RPMI8226 (cell line): ENCODE results near the gene URB2.
"Not testable (repeated sequence)": the region's sequence is repeated elsewhere in the genome, so short reads cannot be mapped to it uniquely, and the experiment has no call there.

Experiments used
- DNase-seq: peaks from one replicate; pipeline ENCODE4 v3.0.0-alpha.2; 2015

Gene URB2

GRCh38 chr1:229625915-229626831 lies at the start of gene URB2, which contains the start of gene TAF5L:
URB2 (plus strand) TSS chr1:229626247; CDS start chr1:229627634, 1,387 bp downstream.
TAF5L (minus strand) TSS chr1:229626122; CDS start chr1:229614482, 11,640 bp downstream.
- peak; percentile 97 for DNase-seq

GRCh38 chr1:229578168-229579058 lies 47.6 kb upstream of the URB2 start:
- DNase-seq, result no peak

GRCh38 chr1:229579059-229579673 lies 46.9 kb upstream of the URB2 start:
- DNase-seq, result peak; percentile 94

- DNase-seq, result no peak
Observed at GRCh38 chr1:229581485-229581884, 44.6 kb upstream of the URB2 start.

- no peak for DNase-seq
Observed at GRCh38 chr1:229582011-229582694, 43.9 kb upstream of the URB2 start.

GRCh38 chr1:229582715-229583114 lies 43.3 kb upstream of the URB2 start:
- no peak for DNase-seq

- no peak for DNase-seq
Observed at GRCh38 chr1:229585338-229585737, 40.7 kb upstream of the URB2 start.

GRCh38 chr1:229590119-229590518 lies 35.9 kb upstream of the URB2 start:
- DNase-seq, result no peak

GRCh38 chr1:229593800-229594199 lies 32.2 kb upstream of the URB2 start:
- DNase-seq, result no peak

- no peak for DNase-seq
Observed at GRCh38 chr1:229594227-229595008, 31.6 kb upstream of the URB2 start.

- DNase-seq, result not testable (repeated sequence)
Observed at GRCh38 chr1:229595876-229596275, 30.2 kb upstream of the URB2 start.

GRCh38 chr1:229596925-229597699 lies 28.9 kb upstream of the URB2 start:
- DNase-seq, result no peak

GRCh38 chr1:229597877-229598276 lies 28.2 kb upstream of the URB2 start:
- DNase-seq, result no peak

- DNase-seq, result no peak
Observed at GRCh38 chr1:229599218-229599954, 26.7 kb upstream of the URB2 start.

GRCh38 chr1:229600229-229600628 lies 25.8 kb upstream of the URB2 start:
- DNase-seq, result no peak

- no peak for DNase-seq
Observed at GRCh38 chr1:229603371-229604005, 22.6 kb upstream of the URB2 start.

- DNase-seq, result no peak
Observed at GRCh38 chr1:229607370-229607769, 18.7 kb upstream of the URB2 start.

- DNase-seq, result no peak
Observed at GRCh38 chr1:229608590-229608989, 17.5 kb upstream of the URB2 start.

- no peak for DNase-seq
Observed at GRCh38 chr1:229613938-229614337, 12.1 kb upstream of the URB2 start.

- no peak for DNase-seq
Observed at GRCh38 chr1:229614701-229615100, 11.3 kb upstream of the URB2 start.
